Measurements from ENCODE around the gene MIA. TPM values are rescaled to one million over a fixed set of nuclear protein-coding genes. Genes with fewer than 3 reads are reported as not detected.
A peak's percentile ranks its signal among the peaks of the same experiment; 100 is the strongest.
"Not testable (repeated sequence)": the region's sequence is repeated elsewhere in the genome, so short reads cannot be mapped to it uniquely, and the experiment has no call there.

MIA gene
- total RNA-seq, 1 experiment from 2014 or later: 0.75 TPM

- not testable (repeated sequence) for H3K4me1 ChIP-seq (ENCODE audit: insufficient read depth, low read length, poor library complexity, severe bottlenecking); H3K27me3 ChIP-seq (replicated peaks; ENCODE audit: insufficient read depth, low read depth, low read length, poor library complexity); DNase-seq (ENCODE audit: low spot score); BruUV-seq (replicated peaks); H3K36me3 ChIP-seq (ENCODE audit: insufficient read depth, low read length, poor library complexity, severe bottlenecking); H3K4me3 ChIP-seq (ENCODE audit: low read depth, low read length, poor library complexity, severe bottlenecking); H3K27ac ChIP-seq (ENCODE audit: low read depth, low read length, poor library complexity, severe bottlenecking); H3K9me3 ChIP-seq (ENCODE audit: low read depth, low read length, poor library complexity, severe bottlenecking)
- intact Hi-C loops (cut with micrococcal nuclease; ENCODE audit: unreplicated experiment): loop anchor here (1.0 kb wide), 1 partner anchor 156 kb away; no protein-coding TSS in a partner anchor
- ChIA-PET CTCF (interaction anchor here (0.6 to 1.2 kb wide), 4 partner anchors 13 to 349 kb away, joined by 3 to 5 read pairs (median 4); no protein-coding TSS in a partner anchor), POLR2A (ENCODE audit: low non-redundant PET) (interaction anchor here (0.5 kb wide), 1 partner anchor 66 kb away, joined by 6 read pairs; no protein-coding TSS in a partner anchor)
- peak; percentile 72 for TF ChIP-seq CTCF (conservative IDR thresholded peaks at IDR 0.05; ENCODE audit: low read depth, low read length)
Measured at GRCh38 chr19:40819479-40820234, 44.3 kb downstream of the MIA start.

DNA sequence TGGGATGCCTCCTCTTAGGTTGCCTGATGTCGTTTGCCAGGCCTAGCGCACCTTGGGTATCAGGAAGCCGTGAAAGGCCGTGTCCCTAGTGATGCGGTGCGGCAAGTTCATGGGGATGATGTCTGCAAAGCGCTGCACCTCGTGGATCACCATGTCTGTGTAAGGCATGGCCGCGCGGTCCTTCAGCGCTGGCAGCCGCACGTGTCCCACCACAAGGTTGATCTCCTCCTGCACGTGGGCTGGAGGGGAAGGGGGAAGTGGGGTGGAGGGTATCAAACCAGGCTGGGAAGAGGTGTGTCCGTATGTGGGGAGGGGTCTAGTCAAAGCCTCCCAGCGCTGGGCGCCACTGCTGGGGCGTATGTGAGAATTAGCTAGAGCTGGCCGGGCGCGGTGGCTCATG lies 46.8 kb downstream of the MIA start:
- H3K36me3 ChIP-seq (ENCODE audit: insufficient read depth, low read length, poor library complexity, severe bottlenecking): no peaks in the 10 kb centered on the region
- intact Hi-C loops (cut with micrococcal nuclease; ENCODE audit: unreplicated experiment): no loop called here
- H3K9me3 ChIP-seq (ENCODE audit: low read depth, low read length, poor library complexity, severe bottlenecking): no peaks in the 10 kb centered on the region
- DNase-seq (ENCODE audit: low spot score): no peak
- ChIA-PET POLR2A (ENCODE audit: low non-redundant PET) (no interaction called here), CTCF (no interaction called here)
- H3K4me3 ChIP-seq (ENCODE audit: low read depth, low read length, poor library complexity, severe bottlenecking): no peak overlapping the region
- H3K27me3 ChIP-seq (replicated peaks; ENCODE audit: insufficient read depth, low read depth, low read length, poor library complexity): no peaks in the 10 kb centered on the region
- no TSS peak for BruUV-seq (replicated peaks)
- H3K4me1 ChIP-seq (ENCODE audit: insufficient read depth, low read length, poor library complexity, severe bottlenecking): no peaks in the 10 kb centered on the region
- no peak overlapping the region for H3K27ac ChIP-seq (ENCODE audit: low read depth, low read length, poor library complexity, severe bottlenecking)
- TF ChIP-seq CTCF (conservative IDR thresholded peaks at IDR 0.05; ENCODE audit: low read depth, low read length) (no peak), EZH2 (IDR thresholded peaks at IDR 0.05; ENCODE audit: borderline replicate concordance, low read depth, low read length, poor library complexity, severe bottlenecking) (no peak)

- H3K27me3 ChIP-seq (replicated peaks; ENCODE audit: insufficient read depth, low read depth, low read length, poor library complexity); H3K27ac ChIP-seq (ENCODE audit: low read depth, low read length, poor library complexity, severe bottlenecking); H3K4me1 ChIP-seq (ENCODE audit: insufficient read depth, low read length, poor library complexity, severe bottlenecking); BruUV-seq (replicated peaks); intact Hi-C loops (cut with micrococcal nuclease; ENCODE audit: unreplicated experiment); CTCF ChIA-PET; H3K4me3 ChIP-seq (ENCODE audit: low read depth, low read length, poor library complexity, severe bottlenecking); POLR2A ChIA-PET (ENCODE audit: low non-redundant PET); H3K9me3 ChIP-seq (ENCODE audit: low read depth, low read length, poor library complexity, severe bottlenecking); DNase-seq (ENCODE audit: low spot score); H3K36me3 ChIP-seq (ENCODE audit: insufficient read depth, low read length, poor library complexity, severe bottlenecking): not testable (repeated sequence)
Measured at GRCh38 chr19:40822704-40823553, 47.6 kb downstream of the MIA start.

DNA sequence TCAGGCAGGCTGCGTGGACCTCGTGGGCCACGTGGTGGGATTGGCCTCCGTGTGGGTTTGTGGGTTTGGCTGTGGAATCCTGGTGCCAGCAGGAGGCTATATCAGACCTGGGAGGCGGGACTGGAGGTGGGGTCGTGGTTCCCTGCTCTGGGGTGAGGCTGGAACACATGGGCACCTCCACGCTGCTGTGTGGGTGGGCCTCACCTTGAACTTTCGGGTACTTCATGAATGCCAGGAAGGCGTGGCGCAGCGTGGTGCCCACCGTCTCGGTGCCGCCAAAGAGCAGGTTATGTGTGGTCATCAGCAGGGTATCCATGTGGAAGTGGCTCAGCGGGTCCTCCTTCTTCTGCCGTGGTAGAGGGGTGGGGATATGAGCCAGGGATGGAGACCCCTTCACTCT lies 49.6 kb downstream of the MIA start:
- intact Hi-C loops (cut with micrococcal nuclease; ENCODE audit: unreplicated experiment); H3K27ac ChIP-seq (ENCODE audit: low read depth, low read length, poor library complexity, severe bottlenecking); H3K9me3 ChIP-seq (ENCODE audit: low read depth, low read length, poor library complexity, severe bottlenecking); CTCF ChIA-PET; DNase-seq (ENCODE audit: low spot score); POLR2A ChIA-PET (ENCODE audit: low non-redundant PET); H3K4me3 ChIP-seq (ENCODE audit: low read depth, low read length, poor library complexity, severe bottlenecking); H3K36me3 ChIP-seq (ENCODE audit: insufficient read depth, low read length, poor library complexity, severe bottlenecking); BruUV-seq (replicated peaks); H3K4me1 ChIP-seq (ENCODE audit: insufficient read depth, low read length, poor library complexity, severe bottlenecking); H3K27me3 ChIP-seq (replicated peaks; ENCODE audit: insufficient read depth, low read depth, low read length, poor library complexity): not testable (repeated sequence)

GRCh38 chr19:40825460-40826095 lies 50.3 kb downstream of the MIA start:
- DNase-seq (ENCODE audit: low spot score); intact Hi-C loops (cut with micrococcal nuclease; ENCODE audit: unreplicated experiment); H3K27ac ChIP-seq (ENCODE audit: low read depth, low read length, poor library complexity, severe bottlenecking); H3K4me3 ChIP-seq (ENCODE audit: low read depth, low read length, poor library complexity, severe bottlenecking); H3K27me3 ChIP-seq (replicated peaks; ENCODE audit: insufficient read depth, low read depth, low read length, poor library complexity); H3K36me3 ChIP-seq (ENCODE audit: insufficient read depth, low read length, poor library complexity, severe bottlenecking); CTCF ChIA-PET; POLR2A ChIA-PET (ENCODE audit: low non-redundant PET); BruUV-seq (replicated peaks); H3K4me1 ChIP-seq (ENCODE audit: insufficient read depth, low read length, poor library complexity, severe bottlenecking); H3K9me3 ChIP-seq (ENCODE audit: low read depth, low read length, poor library complexity, severe bottlenecking): not testable (repeated sequence)
